ENCODE measurements around the gene SLK.

GRCh38 chr10:104041891-104042535, 75.1 kb downstream of the SLK start:
- TF ChIP-seq POLR2A (IDR thresholded peaks at IDR 0.05; ENCODE audit: low read length) = no peak
- no peak for TF ChIP-seq CTCF (IDR thresholded peaks at IDR 0.05)
- no peak for TF ChIP-seq EP300 (IDR thresholded peaks at IDR 0.05)
- TF ChIP-seq KDM1A (IDR thresholded peaks at IDR 0.05; ENCODE audit: low read depth) = no peak
- no peak for TF ChIP-seq HOXB13 (CRISPR knock-in tag; IDR thresholded peaks at IDR 0.05; ENCODE audit: low read depth)

All from A549 (cell line).